8988T (cell line): ENCODE data around the gene IGFLR1.
"Not testable (repeated sequence)": the region's sequence is repeated elsewhere in the genome, so short reads cannot be mapped to it uniquely, and the experiment has no call there.

Source experiments
- DNase-seq: peaks from one replicate; pipeline ENCODE4 v3.0.0; 2011

The IGFLR1 gene

GRCh38 chr19:35704218-35704617 lies 38.0 kb downstream of the IGFLR1 start, which contains the start of gene ZBTB32:
ZBTB32 (plus strand) TSS chr19:35704558; CDS start chr19:35714627, 10,069 bp downstream.
- no peak for DNase-seq

- DNase-seq: no peak
Measured at GRCh38 chr19:35703343-35703742, 38.9 kb downstream of the IGFLR1 start.

GRCh38 chr19:35702223-35703012 lies 39.8 kb downstream of the IGFLR1 start:
- DNase-seq: peak; percentile 94

GRCh38 chr19:35696835-35697234 lies 45.4 kb downstream of the IGFLR1 start:
- DNase-seq: no peak

- DNase-seq: no peak
Measured at GRCh38 chr19:35695895-35696422, 46.3 kb downstream of the IGFLR1 start.

- DNase-seq: peak; percentile 87
Measured at GRCh38 chr19:35693835-35694599, 48.2 kb downstream of the IGFLR1 start.

GRCh38 chr19:35693422-35693821 lies 48.8 kb downstream of the IGFLR1 start:
- no peak for DNase-seq

- no peak for DNase-seq
Measured at GRCh38 chr19:35692010-35692409, 50.2 kb downstream of the IGFLR1 start.

- not testable (repeated sequence) for DNase-seq
Measured at GRCh38 chr19:35691106-35691505, 51.1 kb downstream of the IGFLR1 start.

GRCh38 chr19:35689836-35690235 lies 52.4 kb downstream of the IGFLR1 start:
- DNase-seq: no peak
